Measurements from ENCODE around the gene FITM1. TPM values are rescaled to one million over a fixed set of nuclear protein-coding genes. Genes with fewer than 3 reads are reported as not detected.

FITM1 gene
- total RNA-seq, 1 experiment from 2014 or later: 0.72 TPM

GRCh38 chr14:24098229-24098926 is 32.1 kb upstream of the FITM1 start:
- Histone ChIP-seq H2AFZ (ENCODE audit: low read length) (no peak overlapping the region), H4K20me1 (ENCODE audit: control insufficient read depth, insufficient read depth, insufficient read length) (no peaks in the 10 kb centered on the region), H3K56ac (ENCODE audit: insufficient read length, low read depth, low read length) (no peak overlapping the region), H3K4ac (ENCODE audit: low read depth, low read length) (no peak overlapping the region), H3K23ac (ENCODE audit: insufficient read length, low read depth, low read length) (no peak overlapping the region), H4K5ac (ENCODE audit: insufficient read length, low read depth, low read length) (no peak overlapping the region), H3K14ac (ENCODE audit: insufficient read depth, low read length) (no peak overlapping the region), H2BK5ac (ENCODE audit: insufficient read length, low read length) (no peak overlapping the region), H2BK12ac (ENCODE audit: insufficient read length, low read depth, low read length) (no peak overlapping the region), H3K79me2 (ENCODE audit: insufficient read depth, low read length) (no peaks in the 10 kb centered on the region; the same call in 1 of the 2 replicates), H3K18ac (ENCODE audit: insufficient read length, low read depth, low read length) (no peak overlapping the region), H4K8ac (replicated peaks; ENCODE audit: insufficient read length, low read depth, low read length) (no peak overlapping the region), H2BK15ac (ENCODE audit: low read depth, low read length) (no peak overlapping the region), H3K9ac (ENCODE audit: extremely low read depth, insufficient read length, low read length) (no peak overlapping the region), H3K4me2 (ENCODE audit: insufficient read depth, insufficient read length, low read length) (no peak overlapping the region), H4K91ac (ENCODE audit: insufficient read length, low read depth, low read length) (no peak overlapping the region), H2BK120ac (ENCODE audit: low read depth, low read length, poor library complexity, severe bottlenecking) (no peak overlapping the region), H2AK5ac (ENCODE audit: insufficient read length, low read length) (no peak overlapping the region), H2BK20ac (ENCODE audit: low read depth, low read length, poor library complexity, severe bottlenecking) (no peak overlapping the region), H3T11ph (ENCODE audit: low read length) (no peak overlapping the region), H3K79me1 (ENCODE audit: insufficient read depth, low read depth, low read length, poor library complexity, severe bottlenecking) (no peaks in the 10 kb centered on the region), H3K27me3 (ENCODE audit: insufficient read depth, low read length) (no peaks in the 10 kb centered on the region), H3K27ac (ENCODE audit: insufficient read length, low read depth, low read length) (no peak overlapping the region), H3K23me2 (ENCODE audit: insufficient read length, low read depth, low read length, poor library complexity, severe bottlenecking) (peaks cover 6% of the 10 kb centered on the region), H3K9me3 (ENCODE audit: control insufficient read depth, low read depth, low read length) (no peaks in the 10 kb centered on the region), H3K4me1 (ENCODE audit: insufficient read depth, low read length) (no peaks in the 10 kb centered on the region; the same call in 1 of the 2 replicates)
- H3K27me3 Mint-ChIP-seq (ENCODE audit: low read depth): peaks cover 3% of the 10 kb centered on the region
- peaks cover 14 to 19% of the 10 kb centered on the region in 2 experiments for H3K4me1 Mint-ChIP-seq
- DNase-seq: no peak
- H3K9me3 Mint-ChIP-seq: peaks cover 2 to 6% of the 10 kb centered on the region in 2 experiments; a peak in 3 of 5 replicates
- no CpG with 5 or more reads among the region's 16 CpGs for WGBS (ENCODE audit: extremely low coverage, insufficient read length, low lambda C conversion rate)
- H3K36me3 Mint-ChIP-seq (ENCODE audit: insufficient read depth in 1 of 3, low read depth in 3 of 3): peaks cover 55 to 72% (median 60%) of the 10 kb centered on the region in 3 experiments
- H3K27ac Mint-ChIP-seq: no peak overlapping the region
- H3K4me3 Mint-ChIP-seq: no peak overlapping the region
- TF ChIP-seq CTCF (conservative IDR thresholded peaks at IDR 0.05): no peak

All from H9 (cell line).